A549 treated with CpdA at 1 μM for 4 hours (cell line): Measurements from ENCODE around the gene UBR1. TPM values are rescaled to one million over a fixed set of nuclear protein-coding genes. Genes with fewer than 3 reads are reported as not detected.

Experiments used
- total RNA-seq: library from RNA; stranded (reverse); fragments of 200-300 nt; extraction: Qiagen RNA extraction; gene quantifications from 5 replicates; pipeline ENCODE4 v1.2.3, GENCODE V29; 2022; ENCODE audit warnings: low read depth

UBR1 gene
- total RNA-seq = 3.1 to 5.4 TPM (median 4.3 TPM) in 5 replicates

DNA sequence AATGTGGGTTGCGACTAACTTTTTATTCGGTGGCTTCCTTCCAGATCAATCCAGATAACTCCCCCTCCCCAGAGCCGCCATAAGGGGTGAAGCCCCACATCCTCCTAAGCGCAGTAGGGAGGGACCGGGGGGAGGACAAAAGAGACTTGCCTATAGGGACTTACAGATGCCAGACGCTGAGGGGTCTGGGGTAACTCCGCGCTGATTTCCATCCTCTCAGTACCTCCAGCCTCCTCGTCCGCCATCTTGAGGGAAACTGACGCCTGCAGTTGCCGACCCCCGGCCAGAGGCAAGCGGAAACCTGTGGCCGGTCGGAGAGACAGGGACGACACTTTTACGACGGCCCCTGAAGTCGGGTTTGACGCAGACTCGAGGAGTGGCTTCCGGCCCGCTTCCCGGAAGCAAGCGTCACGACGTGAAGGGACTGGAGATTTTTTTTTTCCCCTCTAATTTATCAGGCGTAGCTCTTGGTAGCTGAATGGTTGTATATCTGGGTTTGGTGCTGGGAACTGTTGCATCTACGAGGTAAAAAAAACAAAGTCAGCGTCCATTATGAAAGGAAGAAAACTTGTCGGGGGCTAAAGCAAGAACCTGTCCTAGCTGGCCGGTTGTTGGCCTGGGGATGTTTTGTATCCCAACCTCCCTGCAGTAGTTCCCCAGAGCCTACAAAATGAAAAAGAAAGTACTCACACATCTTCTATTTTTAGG is at the start of gene UBR1:
UBR1 (minus strand) TSS at position 261 of the 708 bp plus-strand sequence; CDS start at position 245, 16 bp downstream.

GRCh38 chr15:43133430-43134156 is 27.8 kb upstream of the UBR1 start, which contains the start of gene TMEM62:
TSS of gene TMEM62 (plus strand) at chr15:43133586. CDS start at chr15:43133803, 217 bp downstream.

DNA sequence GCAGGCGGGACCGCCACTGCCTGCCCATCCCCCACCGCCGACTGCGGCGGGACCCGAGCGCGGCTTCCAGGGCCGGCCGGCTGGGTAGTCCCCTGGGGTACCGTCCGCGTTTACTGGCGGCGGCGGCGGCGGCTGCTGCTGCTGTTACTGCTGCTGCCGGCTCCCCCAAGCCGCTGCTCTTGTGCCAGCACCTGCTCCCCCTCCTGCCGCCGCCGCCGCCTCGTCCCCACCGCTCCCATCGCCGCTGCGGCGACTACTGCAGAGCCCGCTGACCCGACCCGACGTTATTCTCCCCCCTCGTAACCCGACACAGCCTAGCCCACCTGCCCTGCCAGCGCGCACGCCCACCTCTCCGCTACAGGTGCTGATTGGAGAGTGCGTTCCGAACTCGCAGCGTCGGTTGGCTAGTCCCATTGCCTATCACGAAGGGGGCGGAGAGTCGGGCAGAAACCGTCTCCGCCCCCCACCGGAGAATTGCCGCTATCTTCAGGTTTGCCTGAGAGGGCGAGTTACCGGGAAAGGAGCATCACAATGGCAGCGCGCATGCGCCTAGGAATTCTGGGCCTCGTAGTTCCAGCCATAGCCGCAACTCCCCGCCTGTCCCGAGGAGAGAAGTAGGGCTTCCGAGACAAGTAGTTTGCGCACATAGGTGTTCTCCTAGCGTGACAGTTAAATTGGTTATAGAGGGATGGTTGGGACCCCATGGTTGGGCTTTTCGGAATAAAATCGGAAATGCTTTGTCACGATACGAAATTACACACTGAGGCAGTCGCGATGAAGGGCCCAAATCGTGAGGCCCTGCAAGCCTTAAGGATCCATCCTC is 185.1 kb downstream of the UBR1 start, which contains the start of gene TTBK2:
TTBK2 (minus strand) TSS at position 260 of the 823 bp plus-strand sequence. CDS start 42,161 bp downstream, outside the sequence.

Other genes with a start within 250 kb of the UBR1 start
- gene TTBK2, start 185.3 kb downstream of the UBR1 start, total RNA-seq = 1.5 to 2.2 TPM (median 1.8 TPM) in 5 replicates
- gene TMEM62, start 27.5 kb upstream of the UBR1 start, total RNA-seq = 7.9 to 9.2 TPM (median 8.4 TPM) in 5 replicates
- 23.2 to 28.2 TPM (median 26.7 TPM) in 5 replicates for gene CCNDBP1, start 79.4 kb upstream of the UBR1 start, total RNA-seq
- not detected in 5 replicates for gene EPB42, start 115.0 kb upstream of the UBR1 start, total RNA-seq
- gene TGM5, start 160.9 kb upstream of the UBR1 start, total RNA-seq = not detected in 5 replicates
- not detected in 5 replicates for gene TGM7, start 196.2 kb upstream of the UBR1 start, total RNA-seq
- gene LCMT2, start 224.5 kb upstream of the UBR1 start, total RNA-seq = 6.3 to 8.6 TPM (median 7.6 TPM) in 5 replicates